Measurements from ENCODE around the gene GPN2. TPM values are rescaled to one million over a fixed set of nuclear protein-coding genes. Genes with fewer than 3 reads are reported as not detected.
"Not testable (repeated sequence)": the region's sequence is repeated elsewhere in the genome, so short reads cannot be mapped to it uniquely, and the experiment has no call there.

Gene GPN2
- polyA plus RNA-seq, 3 donors, result 26.4 to 27.4 (median 27.0) TPM

DNA sequence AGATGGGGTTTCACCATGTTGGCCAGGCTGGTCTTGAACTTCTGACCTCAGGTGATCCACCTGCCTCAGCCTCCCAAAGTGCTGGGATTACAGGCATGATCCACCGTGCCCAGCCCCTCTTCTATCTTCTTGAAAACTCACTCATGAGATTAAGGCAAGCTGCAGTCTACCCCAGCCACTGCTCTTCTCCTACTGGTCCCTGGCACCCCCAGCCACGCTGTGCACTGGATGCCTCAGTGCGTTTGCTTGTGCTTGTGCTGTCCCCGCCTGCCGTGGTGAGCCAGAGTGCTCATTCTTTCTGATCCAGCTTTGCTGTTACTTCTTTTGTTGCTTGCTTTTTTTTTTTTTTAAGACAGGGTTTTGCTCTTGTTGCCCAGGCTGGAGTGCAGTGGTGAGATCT lies 52.4 kb downstream of the GPN2 start:
- not testable (repeated sequence) for DNase-seq (ENCODE audit: low read depth in 3 of 3, low spot score in 2 of 3)

- no peak for DNase-seq (ENCODE audit: low read depth in 3 of 3, low spot score in 2 of 3)
These were observed 56.4 kb downstream of the GPN2 start for GRCh38 chr1:26833432-26834405.

DNA sequence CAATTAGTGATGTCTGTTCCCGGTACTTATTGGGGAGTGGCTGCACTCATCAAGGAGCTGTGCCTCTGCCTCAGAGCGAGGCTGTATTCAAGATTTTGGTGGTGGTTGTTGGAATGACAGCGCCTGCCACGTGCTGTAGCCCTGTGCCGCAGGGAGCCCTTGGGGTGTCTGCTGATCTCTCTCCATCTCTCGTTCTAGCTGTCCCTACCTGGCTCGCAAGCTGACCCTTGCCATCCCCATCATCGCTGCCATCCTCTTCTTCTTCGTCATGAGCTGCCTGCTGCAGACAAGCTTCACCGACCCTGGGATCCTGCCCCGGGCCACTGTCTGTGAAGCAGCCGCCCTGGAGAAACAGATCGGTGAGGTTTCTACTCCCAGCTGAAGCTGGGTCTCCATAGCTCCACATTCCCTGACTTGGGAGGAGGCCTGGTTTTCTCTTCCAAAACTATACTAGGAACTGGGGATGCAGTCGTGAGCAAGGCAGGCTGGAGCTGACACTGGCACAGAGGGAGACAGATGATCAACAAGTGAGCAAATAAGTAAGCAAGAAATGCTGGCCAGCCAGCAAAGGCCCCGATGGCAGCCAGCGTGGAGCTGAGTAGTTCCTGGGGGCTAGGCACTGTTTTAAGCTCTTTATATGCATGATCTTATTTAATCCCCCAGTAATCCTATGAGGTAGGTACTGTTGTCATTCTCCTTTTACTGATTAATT lies 57.7 kb downstream of the GPN2 start:
- no peak for DNase-seq (ENCODE audit: low read depth in 3 of 3, low spot score in 2 of 3)

GRCh38 chr1:26831546-26832248 lies 58.4 kb downstream of the GPN2 start:
- DNase-seq (ENCODE audit: low read depth in 3 of 3, low spot score in 2 of 3), result no peak

GRCh38 chr1:26831059-26831458 lies 59.0 kb downstream of the GPN2 start:
- no peak for DNase-seq (ENCODE audit: low read depth in 3 of 3, low spot score in 2 of 3)

DNA sequence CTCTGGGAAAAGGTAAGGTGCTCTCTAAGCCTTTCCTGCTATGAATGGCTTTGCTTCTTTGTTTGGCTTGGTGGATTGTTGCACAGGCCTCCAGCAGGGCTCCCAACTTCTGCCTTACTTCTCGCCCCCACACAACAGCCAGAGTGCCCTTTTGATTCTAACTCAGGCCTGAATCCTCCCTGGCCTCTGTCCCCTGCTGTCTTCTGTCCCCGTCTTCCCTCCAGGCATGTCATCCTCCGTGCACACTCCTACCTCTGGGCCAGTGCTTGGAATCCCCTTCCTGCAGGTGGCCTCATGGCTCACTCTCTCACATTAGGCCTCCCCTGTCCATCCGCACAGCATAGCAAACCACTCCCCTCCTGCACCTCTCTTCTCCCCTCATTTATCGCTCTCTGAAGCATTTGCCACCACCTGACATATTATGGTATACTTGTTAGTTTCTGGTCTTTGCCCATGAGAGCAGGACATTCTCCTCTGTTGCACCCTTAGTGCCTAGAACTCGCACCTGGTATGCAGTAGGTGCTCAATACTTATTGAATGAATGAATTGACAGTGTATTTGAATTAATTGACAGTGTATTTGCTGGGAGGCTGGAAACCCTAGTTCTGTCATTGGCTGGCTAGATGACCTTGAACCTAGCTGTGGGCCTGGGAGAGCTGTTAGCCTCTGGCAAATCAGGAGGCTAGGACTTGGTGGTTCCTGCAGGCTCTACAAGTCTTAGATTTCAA lies 60.7 kb downstream of the GPN2 start:
- DNase-seq (ENCODE audit: low read depth in 3 of 3, low spot score in 2 of 3), result no peak

DNA sequence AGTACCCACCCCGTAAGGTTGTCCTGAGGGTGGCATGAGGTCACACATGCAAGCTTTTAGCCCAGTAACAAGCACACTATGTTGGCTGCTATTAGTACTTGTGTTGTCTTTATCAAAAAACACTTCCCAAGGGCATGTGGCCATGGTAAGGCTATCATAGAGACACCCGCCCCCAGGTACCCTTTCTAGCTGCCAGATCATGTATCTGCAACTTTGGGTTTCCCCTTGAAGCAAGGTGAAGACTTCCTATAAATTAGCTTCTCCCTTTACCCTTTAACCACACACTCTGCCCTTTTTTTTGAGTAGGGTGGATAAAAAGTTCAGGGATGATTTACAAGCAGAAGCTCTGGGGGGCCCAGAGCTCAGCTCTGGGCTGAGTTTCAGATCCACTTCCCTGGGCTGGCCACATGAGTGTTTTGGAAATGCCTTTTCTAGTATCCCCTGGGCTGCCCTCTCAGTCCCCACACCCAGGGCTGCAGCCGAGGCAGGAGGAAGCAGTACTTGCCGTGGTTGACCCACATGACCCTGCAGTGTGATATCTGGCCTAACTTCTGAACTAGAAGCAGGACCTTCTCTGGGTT lies 61.6 kb downstream of the GPN2 start:
- no peak for DNase-seq (ENCODE audit: low read depth in 3 of 3, low spot score in 2 of 3)

DNA sequence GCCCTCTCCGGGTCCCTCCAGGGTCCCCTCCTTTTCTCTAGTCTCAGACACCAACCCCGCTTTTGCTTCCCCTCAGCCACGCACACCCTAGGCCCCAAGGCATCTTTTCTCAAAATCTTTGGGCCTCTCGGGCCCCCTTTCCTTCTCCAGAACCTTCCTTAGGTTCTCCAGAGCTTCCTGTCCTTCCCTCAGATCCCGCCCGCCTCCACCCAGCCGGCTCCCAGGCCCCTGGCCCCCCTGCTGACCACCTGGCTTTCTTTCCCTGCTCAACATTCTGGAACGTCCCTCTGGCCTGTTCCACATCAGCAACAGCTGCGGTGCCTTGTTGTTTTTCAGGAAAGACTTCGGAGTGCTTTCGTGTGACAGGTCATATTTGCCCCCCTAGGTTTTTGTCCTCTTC lies 62.4 kb downstream of the GPN2 start:
- DNase-seq (ENCODE audit: low read depth in 3 of 3, low spot score in 2 of 3), result no peak

DNA sequence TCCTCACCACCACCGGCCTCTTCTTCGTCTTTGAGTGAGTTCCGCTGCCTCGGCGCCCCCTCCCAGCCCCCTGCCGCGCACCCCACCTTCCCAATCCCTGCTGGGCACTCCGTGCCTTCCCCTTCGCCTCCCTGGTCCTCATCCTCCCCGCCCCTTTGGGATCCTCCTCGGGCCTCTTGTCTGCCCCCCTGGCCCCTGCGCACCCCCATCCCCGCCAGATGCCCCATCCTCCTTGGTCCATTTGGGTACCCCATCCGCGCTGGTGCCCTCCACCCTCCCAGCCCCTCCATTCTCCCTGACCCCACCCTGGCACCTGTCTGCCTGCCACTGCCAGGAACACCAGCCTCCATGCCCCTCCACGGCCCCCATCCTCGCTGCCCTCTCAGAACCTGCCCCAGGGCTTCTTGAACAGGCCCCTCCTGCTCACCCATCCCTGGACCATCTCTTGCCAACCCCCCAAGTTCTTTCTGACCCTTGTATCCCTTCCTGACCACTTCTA lies 62.9 kb downstream of the GPN2 start:
- no peak for DNase-seq (ENCODE audit: low read depth in 3 of 3, low spot score in 2 of 3)

- peak in 2 of 3 donors; percentile 31 to 40 for DNase-seq (ENCODE audit: low read depth in 3 of 3, low spot score in 2 of 3)
These were observed 63.6 kb downstream of the GPN2 start, which contains the start of gene ZDHHC18 for GRCh38 chr1:26826261-26827105. TSS of gene ZDHHC18 (plus strand) at chr1:26826688. CDS start at chr1:26826805, 117 bp downstream.

Other genes starting within 250 kb of the GPN2 start
- 10 to 100 TPM; 85.3 to 89.6 (median 88.3) TPM for gene ARID1A, start 194.3 kb downstream of the GPN2 start, polyA plus RNA-seq (ENCODE audit: insufficient read length in 3 of 3)
- gene PIGV, start 102.3 kb downstream of the GPN2 start, polyA plus RNA-seq (ENCODE audit: insufficient read length in 3 of 3), result 10 to 100 TPM; 17.7 to 19.9 (median 19.2) TPM
- gene ZDHHC18, start 63.6 kb downstream of the GPN2 start, polyA plus RNA-seq (ENCODE audit: insufficient read length in 3 of 3), result 10 to 100 TPM; 18.6 to 19.3 (median 19.0) TPM
- gene SFN, start 27.1 kb downstream of the GPN2 start, polyA plus RNA-seq (ENCODE audit: insufficient read length in 3 of 3), result under 1 TPM; 0.28 to 0.75 (median 0.46) TPM
- 10 to 100 TPM; 14.1 to 15.5 (median 15.2) TPM for gene GPATCH3, start 10.2 kb upstream of the GPN2 start, polyA plus RNA-seq (ENCODE audit: insufficient read length in 3 of 3)
- 1 to 10 TPM; 1.2 to 1.6 (median 1.3) TPM for gene NR0B2, start 23.7 kb upstream of the GPN2 start, polyA plus RNA-seq (ENCODE audit: insufficient read length in 3 of 3)
- gene NUDC, start 31.5 kb upstream of the GPN2 start, polyA plus RNA-seq (ENCODE audit: insufficient read length in 3 of 3), result 10 to 100 TPM; 84.6 to 93.0 (median 92.7) TPM
- 10 to 100 TPM in 1 of 3 donors, 1 to 10 TPM in 2; 8.6 to 10.4 (median 9.3) TPM for gene KDF1, start 70.2 kb upstream of the GPN2 start, polyA plus RNA-seq (ENCODE audit: insufficient read length in 3 of 3)
- gene TRNP1, start 103.4 kb upstream of the GPN2 start, polyA plus RNA-seq (ENCODE audit: insufficient read length in 3 of 3), result 1 to 10 TPM; 4.9 to 5.9 (median 5.4) TPM
- gene TENT5B, start 122.6 kb upstream of the GPN2 start, polyA plus RNA-seq (ENCODE audit: insufficient read length in 3 of 3), result 1 to 10 TPM in 2 of 3 donors, under 1 TPM in 1; 0.80 to 1.4 (median 1.0) TPM